Astrocyte (in vitro differentiated cells and primary cell): ENCODE data around the gene LIN52. TPM values are rescaled to one million over a fixed set of nuclear protein-coding genes. Genes with fewer than 3 reads are reported as not detected.

ENCODE experiments used
- DNase-seq: peaks from one replicate; pipeline ENCODE4 v3.0.0-alpha.2; 2010; ENCODE audit warnings: low read depth
- FAIRE-seq: peaks from 2 replicates; lab custom pipeline; 2011; peaks lifted over from hg19 to GRCh38; lab: Jason Lieb, UNC
- H2AFZ ChIP-seq: 2 replicates; pipeline ENCODE4 v1.6.0; 2012; ENCODE audit warnings: low read depth, low read length, inconsistent platforms
- H3K27ac ChIP-seq: 2 replicates; pipeline ENCODE4 v1.5.1; 2011; ENCODE audit warnings: low read depth, low read length, inconsistent platforms
- H3K27me3 ChIP-seq: 2 replicates; pipeline ENCODE4 v1.6.0; 2011; ENCODE audit warnings: low read length, inconsistent platforms; ENCODE audit not compliant: insufficient read depth
- H3K36me3 ChIP-seq: 2 replicates; pipeline ENCODE4 v1.5.1; 2011; ENCODE audit warnings: low read length, inconsistent platforms; ENCODE audit not compliant: insufficient read depth
- H3K4me1 ChIP-seq: 2 replicates; pipeline ENCODE4 v1.5.1; 2011; ENCODE audit warnings: low read length, inconsistent platforms; ENCODE audit not compliant: insufficient read depth
- H3K4me2 ChIP-seq: 2 replicates; pipeline ENCODE4 v1.6.0; 2012; ENCODE audit warnings: low read length, inconsistent platforms
- H3K4me3 ChIP-seq: 2 replicates; pipeline ENCODE4 v1.5.1; 2011; ENCODE audit warnings: low read depth, mild to moderate bottlenecking, low read length, inconsistent platforms; ENCODE audit not compliant: insufficient read depth
- H3K79me2 ChIP-seq: 2 replicates; pipeline ENCODE4 v1.6.0; 2012; ENCODE audit warnings: mild to moderate bottlenecking, low read length, inconsistent platforms; ENCODE audit not compliant: insufficient read depth
- H3K9ac ChIP-seq: 2 replicates; pipeline ENCODE4 v1.6.0; 2012; ENCODE audit warnings: mild to moderate bottlenecking, low read length, inconsistent platforms
- H3K9me3 ChIP-seq: 2 replicates; pipeline ENCODE4 v1.5.1; 2012; ENCODE audit warnings: low read depth, mild to moderate bottlenecking, low read length, inconsistent platforms; ENCODE audit not compliant: insufficient read depth
- H4K20me1 ChIP-seq: 2 replicates; pipeline ENCODE4 v1.6.0; 2012; ENCODE audit warnings: low read length, inconsistent platforms; ENCODE audit not compliant: insufficient read depth
- H3K27ac Mint-ChIP-seq: one replicate; pipeline ENCODE4 v1.8.0; 2021; ENCODE audit warnings: mild to moderate bottlenecking, mixed read lengths; ENCODE audit not compliant: unreplicated experiment
- H3K27me3 Mint-ChIP-seq: one replicate; pipeline ENCODE4 v1.8.0; 2021; ENCODE audit warnings: low read depth, mixed read lengths; ENCODE audit not compliant: unreplicated experiment
- H3K36me3 Mint-ChIP-seq: one replicate; pipeline ENCODE4 v1.8.0; 2021; ENCODE audit warnings: low read depth, mixed read lengths; ENCODE audit not compliant: unreplicated experiment
- H3K4me1 Mint-ChIP-seq: one replicate; pipeline ENCODE4 v1.8.0; 2021; ENCODE audit warnings: low read depth, mixed read lengths; ENCODE audit not compliant: unreplicated experiment
- H3K4me3 Mint-ChIP-seq: one replicate; pipeline ENCODE4 v1.8.0; 2021; ENCODE audit warnings: mild to moderate bottlenecking, moderate library complexity, mixed read lengths; ENCODE audit not compliant: unreplicated experiment
- H3K9me3 Mint-ChIP-seq: one replicate; pipeline ENCODE4 v1.8.0; 2021; ENCODE audit warnings: mild to moderate bottlenecking, mixed read lengths; ENCODE audit not compliant: unreplicated experiment
- EZH2 ChIP-seq: IDR thresholded peaks from 2 replicates; pipeline ENCODE4 v1.6.1; 2012; ENCODE audit warnings: mild to moderate bottlenecking, low read length, inconsistent platforms; ENCODE audit not compliant: insufficient read depth
- total RNA-seq: library from RNA; stranded (reverse); gene quantifications from 2 replicates; pipeline ENCODE4 v1.2.1, GENCODE V29; 2021
- TF ChIP-seq, protein P1 (sequence below): IDR thresholded peaks from 2 replicates; pipeline ENCODE4 v1.5.1; 2011; ENCODE audit warnings: low read depth, mild to moderate bottlenecking, inconsistent platforms, low read length, moderate library complexity; ENCODE audit not compliant: insufficient read depth

LIN52 gene
- total RNA-seq, 1 donor from 2014 or later, result 5.5 TPM

DNA sequence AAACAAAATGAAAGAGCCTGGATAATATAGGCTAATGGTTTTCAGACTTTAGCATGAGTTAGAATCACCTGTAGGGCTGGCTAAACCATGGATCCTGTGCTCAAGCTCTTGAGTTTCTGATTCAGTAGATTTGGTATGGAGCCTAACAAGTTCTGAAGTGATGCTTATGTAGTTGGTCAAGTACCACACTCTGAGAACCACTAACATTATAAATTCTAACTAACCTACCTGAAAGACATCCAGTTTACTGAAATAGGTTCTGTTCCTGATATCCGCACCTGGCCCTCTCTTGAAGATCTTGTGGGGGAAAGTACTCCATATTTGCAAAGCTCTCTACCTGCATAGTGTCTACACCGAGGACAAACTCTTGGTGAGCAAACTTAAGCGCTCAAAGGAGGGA, 95.1 kb downstream of the LIN52 start:
- no peak overlapping the region for H3K4me3 ChIP-seq
- Mint-ChIP-seq H3K9me3 (no peaks in the 10 kb centered on the region), H3K27ac (no peak overlapping the region), H3K4me3 (no peak overlapping the region), H3K4me1 (no peaks in the 10 kb centered on the region), H3K36me3 (no peaks in the 10 kb centered on the region), H3K27me3 (no peaks in the 10 kb centered on the region)
- H3K9me3 ChIP-seq, result no peaks in the 10 kb centered on the region
- no peaks in the 10 kb centered on the region for H4K20me1 ChIP-seq
- H3K27ac ChIP-seq, result no peak overlapping the region
- no peaks in the 10 kb centered on the region for H3K79me2 ChIP-seq
- no peaks in the 10 kb centered on the region for H3K27me3 ChIP-seq
- TF ChIP-seq, protein P1, sequence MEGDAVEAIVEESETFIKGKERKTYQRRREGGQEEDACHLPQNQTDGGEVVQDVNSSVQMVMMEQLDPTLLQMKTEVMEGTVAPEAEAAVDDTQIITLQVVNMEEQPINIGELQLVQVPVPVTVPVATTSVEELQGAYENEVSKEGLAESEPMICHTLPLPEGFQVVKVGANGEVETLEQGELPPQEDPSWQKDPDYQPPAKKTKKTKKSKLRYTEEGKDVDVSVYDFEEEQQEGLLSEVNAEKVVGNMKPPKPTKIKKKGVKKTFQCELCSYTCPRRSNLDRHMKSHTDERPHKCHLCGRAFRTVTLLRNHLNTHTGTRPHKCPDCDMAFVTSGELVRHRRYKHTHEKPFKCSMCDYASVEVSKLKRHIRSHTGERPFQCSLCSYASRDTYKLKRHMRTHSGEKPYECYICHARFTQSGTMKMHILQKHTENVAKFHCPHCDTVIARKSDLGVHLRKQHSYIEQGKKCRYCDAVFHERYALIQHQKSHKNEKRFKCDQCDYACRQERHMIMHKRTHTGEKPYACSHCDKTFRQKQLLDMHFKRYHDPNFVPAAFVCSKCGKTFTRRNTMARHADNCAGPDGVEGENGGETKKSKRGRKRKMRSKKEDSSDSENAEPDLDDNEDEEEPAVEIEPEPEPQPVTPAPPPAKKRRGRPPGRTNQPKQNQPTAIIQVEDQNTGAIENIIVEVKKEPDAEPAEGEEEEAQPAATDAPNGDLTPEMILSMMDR, result no peak
- TF ChIP-seq EZH2, result no peak
- DNase-seq (no peak), FAIRE-seq (no peak)
- no peak overlapping the region for H2AFZ ChIP-seq
- H3K9ac ChIP-seq, result no peak overlapping the region
- no peaks in the 10 kb centered on the region for H3K36me3 ChIP-seq
- H3K4me2 ChIP-seq, result no peak overlapping the region
- H3K4me1 ChIP-seq, result no peaks in the 10 kb centered on the region

- Histone ChIP-seq H3K79me2 (no peaks in the 10 kb centered on the region), H3K27me3 (no peaks in the 10 kb centered on the region), H2AFZ (no peak overlapping the region), H3K4me3 (no peak overlapping the region), H3K36me3 (no peaks in the 10 kb centered on the region), H3K27ac (no peak overlapping the region), H4K20me1 (no peaks in the 10 kb centered on the region), H3K4me1 (no peaks in the 10 kb centered on the region), H3K9ac (no peak overlapping the region), H3K9me3 (no peaks in the 10 kb centered on the region), H3K4me2 (no peak overlapping the region)
- peaks cover 3% of the 10 kb centered on the region for H3K36me3 Mint-ChIP-seq
- no peak overlapping the region for H3K4me3 Mint-ChIP-seq
- no peak overlapping the region for H3K27ac Mint-ChIP-seq
- FAIRE-seq, result no peak
- H3K9me3 Mint-ChIP-seq, result no peaks in the 10 kb centered on the region
- DNase-seq, result peak; percentile 9
- H3K27me3 Mint-ChIP-seq, result no peaks in the 10 kb centered on the region
- no peaks in the 10 kb centered on the region for H3K4me1 Mint-ChIP-seq
- TF ChIP-seq, protein P1, result no peak
- TF ChIP-seq EZH2, result no peak
These were observed 106.3 kb downstream of the LIN52 start for GRCh38 chr14:74190927-74191575.

GRCh38 chr14:74194506-74195274, 109.9 kb downstream of the LIN52 start:
- no peak for TF ChIP-seq EZH2
- FAIRE-seq, result no peak
- H3K4me3 Mint-ChIP-seq, result no peak overlapping the region

More at GRCh38 chr14:74194506-74195274, 109.9 kb downstream of the LIN52 start:
- Histone ChIP-seq H3K4me2 (no peak overlapping the region), H3K79me2 (no peaks in the 10 kb centered on the region), H3K9ac (no peak overlapping the region), H3K36me3 (no peaks in the 10 kb centered on the region), H3K9me3 (no peaks in the 10 kb centered on the region), H3K27me3 (no peaks in the 10 kb centered on the region), H2AFZ (no peak overlapping the region), H4K20me1 (no peaks in the 10 kb centered on the region), H3K4me3 (no peak overlapping the region), H3K4me1 (no peaks in the 10 kb centered on the region), H3K27ac (no peak overlapping the region)
- no peak overlapping the region for H3K27ac Mint-ChIP-seq
- DNase-seq, result no peak
- H3K27me3 Mint-ChIP-seq, result no peaks in the 10 kb centered on the region
- H3K4me1 Mint-ChIP-seq, result no peaks in the 10 kb centered on the region
- peaks cover 1% of the 10 kb centered on the region for H3K9me3 Mint-ChIP-seq
- H3K36me3 Mint-ChIP-seq, result peaks cover 5% of the 10 kb centered on the region
